ENCODE measurements around the gene GP9. TPM values are rescaled to one million over a fixed set of nuclear protein-coding genes. Genes with fewer than 3 reads are reported as not detected.

Gene GP9
- total and polyA plus RNA-seq, 9 of the 15 experiments (the other 6 are each of a cell fraction or from before 2014, with no cell fraction given) = not detected

DNA sequence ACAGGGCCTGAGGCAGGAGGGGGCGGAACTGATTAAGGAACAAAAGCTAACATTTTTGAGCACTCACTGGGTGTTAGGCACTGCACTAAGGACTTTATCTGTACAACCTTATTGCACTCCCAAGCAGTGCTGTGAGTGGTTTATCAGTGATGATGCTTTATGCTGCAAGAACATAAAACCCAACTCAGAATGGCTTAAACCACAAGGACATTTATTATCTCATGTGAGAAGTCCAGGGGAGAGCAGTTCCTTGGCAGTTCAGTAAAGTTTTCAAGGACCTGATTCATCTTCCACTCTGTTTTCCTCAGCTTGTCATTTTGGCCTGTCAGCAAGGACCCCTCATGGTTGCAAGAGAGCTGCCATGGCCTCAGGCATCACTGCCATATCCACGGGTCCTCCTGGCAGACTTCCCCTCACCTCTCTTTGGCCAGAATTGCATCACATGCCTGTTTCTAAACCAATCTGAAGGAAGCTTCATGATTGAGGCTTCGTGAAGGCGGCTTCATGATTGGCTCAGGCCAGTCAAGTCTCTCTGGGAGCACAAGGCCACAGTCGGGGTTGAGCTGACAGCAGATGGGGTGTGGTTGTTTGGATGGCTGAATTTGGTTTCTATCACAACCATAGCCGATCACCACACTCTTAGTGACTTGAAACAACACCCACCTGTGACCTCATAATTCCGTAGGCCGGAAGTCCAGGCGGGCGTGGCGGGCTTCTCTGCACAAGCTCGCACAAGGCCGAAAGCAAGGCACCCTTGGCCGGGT lies 43.7 kb upstream of the GP9 start (continued):
- TF ChIP-seq RCOR1 (IDR thresholded peaks at IDR 0.05; ENCODE audit: borderline replicate concordance in 1 of 2, low read depth in 2 of 2, low read length in 2 of 2) (peak; percentile 88 to 98), MCM3 (IDR thresholded peaks at IDR 0.05) (no peak), HNRNPL (IDR thresholded peaks at IDR 0.05; ENCODE audit: low read depth, low read length) (no peak), SMARCA5 (IDR thresholded peaks at IDR 0.05) (peak; percentile 86), NR4A1 (CRISPR knock-in tag; IDR thresholded peaks at IDR 0.05) (no peak), NR4A1 (tag; IDR thresholded peaks at IDR 0.05) (0 out of 2 replicates have a peak, but pooled peaks have one; percentile 57), ZNF134 (CRISPR knock-in tag; conservative IDR thresholded peaks at IDR 0.05) (0 out of 2 replicates have a peak, but pooled peaks have one; percentile 13), CEBPG (CRISPR knock-in tag; IDR thresholded peaks at IDR 0.05) (peak; percentile 85), CEBPG (tag; conservative IDR thresholded peaks at IDR 0.05 in 1 of 2, IDR thresholded peaks at IDR 0.05 in 1 of 2) (peak; percentile 33 to 81; a peak in 2 of 4 replicates), SMARCA4 (IDR thresholded peaks at IDR 0.05) (peak; percentile 79), LEF1 (IDR thresholded peaks at IDR 0.05) (peak; percentile 56; the same call in 1 of the 2 replicates), ZNF583 (CRISPR knock-in tag; IDR thresholded peaks at IDR 0.05) (no peak), ZNF197 (CRISPR knock-in tag; IDR thresholded peaks at IDR 0.05; ENCODE audit: low read depth) (no peak), CREM (IDR thresholded peaks at IDR 0.05; ENCODE audit: low read depth) (peak; percentile 59), ARID1B (IDR thresholded peaks at IDR 0.05) (peak; percentile 90), HMGN3 (IDR thresholded peaks at IDR 0.05; ENCODE audit: borderline replicate concordance, extremely low read depth, insufficient read length, low read depth, low read length) (no peak), SOX6 (IDR thresholded peaks at IDR 0.05) (peak; percentile 80)
- TF ChIP-seq, protein P1, sequence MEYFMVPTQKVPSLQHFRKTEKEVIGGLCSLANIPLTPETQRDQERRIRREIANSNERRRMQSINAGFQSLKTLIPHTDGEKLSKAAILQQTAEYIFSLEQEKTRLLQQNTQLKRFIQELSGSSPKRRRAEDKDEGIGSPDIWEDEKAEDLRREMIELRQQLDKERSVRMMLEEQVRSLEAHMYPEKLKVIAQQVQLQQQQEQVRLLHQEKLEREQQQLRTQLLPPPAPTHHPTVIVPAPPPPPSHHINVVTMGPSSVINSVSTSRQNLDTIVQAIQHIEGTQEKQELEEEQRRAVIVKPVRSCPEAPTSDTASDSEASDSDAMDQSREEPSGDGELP (CRISPR knock-in tag; IDR thresholded peaks at IDR 0.05; ENCODE audit: borderline replicate concordance) = peak; percentile 22
- TF ChIP-seq, protein P2, sequence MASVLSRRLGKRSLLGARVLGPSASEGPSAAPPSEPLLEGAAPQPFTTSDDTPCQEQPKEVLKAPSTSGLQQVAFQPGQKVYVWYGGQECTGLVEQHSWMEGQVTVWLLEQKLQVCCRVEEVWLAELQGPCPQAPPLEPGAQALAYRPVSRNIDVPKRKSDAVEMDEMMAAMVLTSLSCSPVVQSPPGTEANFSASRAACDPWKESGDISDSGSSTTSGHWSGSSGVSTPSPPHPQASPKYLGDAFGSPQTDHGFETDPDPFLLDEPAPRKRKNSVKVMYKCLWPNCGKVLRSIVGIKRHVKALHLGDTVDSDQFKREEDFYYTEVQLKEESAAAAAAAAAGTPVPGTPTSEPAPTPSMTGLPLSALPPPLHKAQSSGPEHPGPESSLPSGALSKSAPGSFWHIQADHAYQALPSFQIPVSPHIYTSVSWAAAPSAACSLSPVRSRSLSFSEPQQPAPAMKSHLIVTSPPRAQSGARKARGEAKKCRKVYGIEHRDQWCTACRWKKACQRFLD (CRISPR knock-in tag; IDR thresholded peaks at IDR 0.05) = 0 out of 2 replicates have a peak, but pooled peaks have one; percentile 37
- TF ChIP-seq, protein P3, sequence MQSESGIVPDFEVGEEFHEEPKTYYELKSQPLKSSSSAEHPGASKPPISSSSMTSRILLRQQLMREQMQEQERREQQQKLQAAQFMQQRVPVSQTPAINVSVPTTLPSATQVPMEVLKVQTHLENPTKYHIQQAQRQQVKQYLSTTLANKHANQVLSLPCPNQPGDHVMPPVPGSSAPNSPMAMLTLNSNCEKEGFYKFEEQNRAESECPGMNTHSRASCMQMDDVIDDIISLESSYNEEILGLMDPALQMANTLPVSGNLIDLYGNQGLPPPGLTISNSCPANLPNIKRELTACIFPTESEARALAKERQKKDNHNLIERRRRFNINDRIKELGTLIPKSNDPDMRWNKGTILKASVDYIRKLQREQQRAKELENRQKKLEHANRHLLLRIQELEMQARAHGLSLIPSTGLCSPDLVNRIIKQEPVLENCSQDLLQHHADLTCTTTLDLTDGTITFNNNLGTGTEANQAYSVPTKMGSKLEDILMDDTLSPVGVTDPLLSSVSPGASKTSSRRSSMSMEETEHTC (IDR thresholded peaks at IDR 0.05) = no peak
- TF ChIP-seq, protein P4, sequence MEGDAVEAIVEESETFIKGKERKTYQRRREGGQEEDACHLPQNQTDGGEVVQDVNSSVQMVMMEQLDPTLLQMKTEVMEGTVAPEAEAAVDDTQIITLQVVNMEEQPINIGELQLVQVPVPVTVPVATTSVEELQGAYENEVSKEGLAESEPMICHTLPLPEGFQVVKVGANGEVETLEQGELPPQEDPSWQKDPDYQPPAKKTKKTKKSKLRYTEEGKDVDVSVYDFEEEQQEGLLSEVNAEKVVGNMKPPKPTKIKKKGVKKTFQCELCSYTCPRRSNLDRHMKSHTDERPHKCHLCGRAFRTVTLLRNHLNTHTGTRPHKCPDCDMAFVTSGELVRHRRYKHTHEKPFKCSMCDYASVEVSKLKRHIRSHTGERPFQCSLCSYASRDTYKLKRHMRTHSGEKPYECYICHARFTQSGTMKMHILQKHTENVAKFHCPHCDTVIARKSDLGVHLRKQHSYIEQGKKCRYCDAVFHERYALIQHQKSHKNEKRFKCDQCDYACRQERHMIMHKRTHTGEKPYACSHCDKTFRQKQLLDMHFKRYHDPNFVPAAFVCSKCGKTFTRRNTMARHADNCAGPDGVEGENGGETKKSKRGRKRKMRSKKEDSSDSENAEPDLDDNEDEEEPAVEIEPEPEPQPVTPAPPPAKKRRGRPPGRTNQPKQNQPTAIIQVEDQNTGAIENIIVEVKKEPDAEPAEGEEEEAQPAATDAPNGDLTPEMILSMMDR (IDR thresholded peaks at IDR 0.05 in 2 of 3, conservative IDR thresholded peaks at IDR 0.05 in 1 of 3; ENCODE audit: insufficient read depth in 2 of 3, low read depth in 1 of 3, low read length in 3 of 3) = 0 out of 6 replicates have a peak, but pooled peaks of 1 of the 3 experiments have one; percentile 16
- TF ChIP-seq, protein P5, sequence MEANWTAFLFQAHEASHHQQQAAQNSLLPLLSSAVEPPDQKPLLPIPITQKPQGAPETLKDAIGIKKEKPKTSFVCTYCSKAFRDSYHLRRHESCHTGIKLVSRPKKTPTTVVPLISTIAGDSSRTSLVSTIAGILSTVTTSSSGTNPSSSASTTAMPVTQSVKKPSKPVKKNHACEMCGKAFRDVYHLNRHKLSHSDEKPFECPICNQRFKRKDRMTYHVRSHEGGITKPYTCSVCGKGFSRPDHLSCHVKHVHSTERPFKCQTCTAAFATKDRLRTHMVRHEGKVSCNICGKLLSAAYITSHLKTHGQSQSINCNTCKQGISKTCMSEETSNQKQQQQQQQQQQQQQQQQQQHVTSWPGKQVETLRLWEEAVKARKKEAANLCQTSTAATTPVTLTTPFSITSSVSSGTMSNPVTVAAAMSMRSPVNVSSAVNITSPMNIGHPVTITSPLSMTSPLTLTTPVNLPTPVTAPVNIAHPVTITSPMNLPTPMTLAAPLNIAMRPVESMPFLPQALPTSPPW (CRISPR knock-in tag; IDR thresholded peaks at IDR 0.05) = peak; percentile 44
